Liver (tissue), 9 donors: Measurements from ENCODE around the gene SOX2. TPM values are rescaled to one million over a fixed set of nuclear protein-coding genes. Genes with fewer than 3 reads are reported as not detected.

Experiments used
- DNase-seq: peaks from one replicate; pipeline ENCODE4 v3.0.0-alpha.2; 2017; ENCODE audit warnings: low spot score
- H3K27ac ChIP-seq, 2 donors: one replicate each; pipeline ENCODE4 v1.7.0; 2013; ENCODE audit warnings: inconsistent platforms in 2 of 2, low read length in 2 of 2, control low read depth in 1 of 2, low read depth in 1 of 2, mild to moderate bottlenecking in 1 of 2
- H3K27me3 ChIP-seq, 4 donors: one replicate each; pipeline versions ENCODE4 v1.6.1 to v1.7.0; 2013; ENCODE audit warnings: low read length in 3 of 4, inconsistent platforms in 1 of 4, mild to moderate bottlenecking in 1 of 4, moderate library complexity in 1 of 4; ENCODE audit not compliant: control insufficient read depth in 4 of 4, insufficient read depth in 4 of 4
- H3K36me3 ChIP-seq, 4 donors: one replicate each; pipeline versions ENCODE4 v1.6.1 to v1.7.0; 2013; ENCODE audit warnings: low read length in 3 of 4, mild to moderate bottlenecking in 3 of 4, low read depth in 1 of 4, moderate library complexity in 1 of 4; ENCODE audit not compliant: control insufficient read depth in 4 of 4, insufficient read depth in 3 of 4
- H3K4me1 ChIP-seq, 4 donors: one replicate each; pipeline versions ENCODE4 v1.6.1 to v1.7.0; 2013; ENCODE audit warnings: low read length in 3 of 4, mild to moderate bottlenecking in 3 of 4, moderate library complexity in 1 of 4; ENCODE audit not compliant: control insufficient read depth in 4 of 4, insufficient read depth in 4 of 4
- H3K4me3 ChIP-seq, 3 donors: one replicate each; pipeline versions ENCODE4 v1.6.1 to v1.7.0; 2013; ENCODE audit warnings: low read length in 3 of 3, control low read depth in 1 of 3, low read depth in 1 of 3, mild to moderate bottlenecking in 1 of 3
- H3K9ac ChIP-seq, 2 donors: one replicate each; pipeline ENCODE4 v1.7.0; 2013; ENCODE audit warnings: low read length in 2 of 2, mild to moderate bottlenecking in 2 of 2, moderate library complexity in 2 of 2, control low read depth in 1 of 2, low read depth in 1 of 2
- H3K9me3 ChIP-seq, 4 donors: one replicate each; pipeline versions ENCODE4 v1.6.1 to v1.7.0; 2013; ENCODE audit warnings: low read length in 3 of 4; ENCODE audit not compliant: control insufficient read depth in 4 of 4
- ATF3 ChIP-seq: IDR thresholded peaks from 2 replicates; pipeline ENCODE4 v1.6.1; 2016; ENCODE audit warnings: antibody characterized with exemption
- EGR1 ChIP-seq, 2 donors: IDR thresholded peaks; 2 replicates each; pipeline ENCODE4 v1.6.1; 2016 to 2018; ENCODE audit warnings: antibody characterized with exemption in 2 of 2, low read depth in 2 of 2
- FOXA1 ChIP-seq: IDR thresholded peaks from 2 replicates; pipeline ENCODE4 v1.6.1; 2016; ENCODE audit warnings: antibody characterized with exemption
- FOXA2 ChIP-seq: IDR thresholded peaks from 2 replicates; pipeline ENCODE4 v1.6.1; 2016; ENCODE audit warnings: antibody characterized with exemption
- GABPA ChIP-seq, 2 donors: IDR thresholded peaks in 1 of 2; conservative IDR thresholded peaks in 1 of 2; 2 replicates each; pipeline ENCODE4 v1.6.1; 2016; ENCODE audit warnings: antibody characterized with exemption in 2 of 2, mild to moderate bottlenecking in 1 of 2, moderate library complexity in 1 of 2
- HNF4A ChIP-seq, 2 donors: conservative IDR thresholded peaks; 2 replicates each; pipeline ENCODE4 v1.6.1; 2016; ENCODE audit warnings: antibody characterized with exemption in 2 of 2, mild to moderate bottlenecking in 2 of 2
- HNF4G ChIP-seq: IDR thresholded peaks from 2 replicates; pipeline ENCODE4 v1.6.1; 2016; ENCODE audit warnings: antibody characterized with exemption
- JUND ChIP-seq, 2 donors: IDR thresholded peaks; 2 replicates each; pipeline ENCODE4 v1.6.1; 2016; ENCODE audit warnings: antibody characterized with exemption in 2 of 2
- NR2F2 ChIP-seq: IDR thresholded peaks from 2 replicates; pipeline ENCODE4 v1.6.1; 2016; ENCODE audit warnings: antibody characterized with exemption
- RAD21 ChIP-seq, 2 donors: IDR thresholded peaks; 2 replicates each; pipeline ENCODE4 v1.6.1; 2016; ENCODE audit warnings: antibody characterized with exemption in 2 of 2, mild to moderate bottlenecking in 2 of 2
- YY1 ChIP-seq: IDR thresholded peaks from 2 replicates; pipeline ENCODE4 v1.6.1; 2016; ENCODE audit warnings: antibody characterized with exemption, mild to moderate bottlenecking
- ZBTB33 ChIP-seq: IDR thresholded peaks from 2 replicates; pipeline ENCODE4 v1.6.1; 2016; ENCODE audit warnings: antibody characterized with exemption
- WGBS: extraction: QIAGEN DNeasy Blood & Tissue Kit; methylation state at CpG from one replicate; pipeline ENCODE4 v1.1.7; 2013; 5-methylcytosine and 5-hydroxymethylcytosine counted together
- polyA plus RNA-seq, 2 donors: library from polyadenylated mRNA; stranded (reverse) in 1 of 2; unstranded in 1 of 2; fragments of 200-250 nt in 1 of 2; fragments of >200 nt in 1 of 2; fragmentation: Nextera tagmentation in 1 of 2; extraction: Ambion mirVana in 1 of 2; gene quantifications; one replicate each; pipeline versions ENCODE4 v1.2.1 to v1.2.3, GENCODE V29; 2013 to 2015
- total RNA-seq, 2 donors: library from RNA; depleted of rRNA; stranded (reverse); fragments of >200 nt; gene quantifications; one replicate each; pipeline ENCODE4 v1.2.3, GENCODE V29; 2014
- TF ChIP-seq, protein P1 (sequence below): IDR thresholded peaks from 2 replicates; pipeline ENCODE4 v1.6.1; 2016; ENCODE audit warnings: antibody characterized with exemption, mild to moderate bottlenecking
- TF ChIP-seq, protein P2 (sequence below): fragments of 150-350 bp; IDR thresholded peaks from 2 replicates; pipeline ENCODE4 v1.5.1; 2017; ENCODE audit warnings: improper control_type of control experiment, low read depth, low read length; ENCODE audit not compliant: missing input control
- donor health status: healthy.
- donor health status: healthy.
- donor health status: healthy.
- donor health status: healthy.
- donor health status: healthy.

The SOX2 gene
- total and polyA plus RNA-seq, 4 donors: 0.02 TPM; not detected in 3

DNA sequence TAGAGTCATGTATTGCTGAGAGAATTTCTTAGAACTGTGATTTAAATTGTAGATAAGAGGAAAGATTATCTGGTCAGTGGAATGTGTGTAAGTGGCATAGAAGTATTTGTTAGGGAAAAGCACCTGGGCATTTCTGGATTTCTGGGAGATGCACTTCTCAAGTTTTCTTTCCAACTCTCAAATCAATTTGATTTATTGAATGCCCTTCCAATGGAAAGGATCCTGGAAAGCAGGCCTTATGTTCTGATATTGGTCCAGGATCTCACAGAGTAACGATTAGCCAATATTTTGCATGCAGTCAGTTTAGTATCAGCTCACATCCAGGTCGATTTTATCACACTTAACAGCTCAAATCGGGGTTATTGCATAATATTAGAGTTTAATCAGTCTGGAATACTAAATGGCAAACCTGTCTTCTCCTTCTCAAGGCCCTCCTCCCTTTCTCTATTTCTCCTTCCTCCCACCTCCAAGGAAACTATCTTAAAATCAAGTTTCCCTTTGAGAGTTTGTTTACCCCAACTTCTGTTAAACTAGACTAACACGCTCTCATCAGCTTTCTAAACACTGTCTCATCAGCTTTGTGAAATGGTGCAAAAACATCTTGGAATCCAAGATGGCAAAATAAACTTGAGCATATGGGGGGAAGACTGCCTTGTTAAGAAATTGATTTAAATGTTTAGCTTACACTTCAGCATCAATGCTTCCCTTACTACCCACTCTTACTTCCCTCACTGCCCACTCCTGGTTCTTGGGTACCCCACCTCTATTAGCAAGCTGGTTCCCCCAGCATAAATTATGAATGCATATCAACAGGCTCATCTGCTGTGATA, 9.5 kb downstream of the SOX2 start:
- TF ChIP-seq ZBTB33: no peak
- no peak for TF ChIP-seq FOXA2
- TF ChIP-seq NR2F2: no peak
- no peak for TF ChIP-seq GABPA (IDR thresholded peaks at IDR 0.05 in 1 of 2, conservative IDR thresholded peaks at IDR 0.05 in 1 of 2)
- TF ChIP-seq HNF4G: no peak
- TF ChIP-seq, protein P1, sequence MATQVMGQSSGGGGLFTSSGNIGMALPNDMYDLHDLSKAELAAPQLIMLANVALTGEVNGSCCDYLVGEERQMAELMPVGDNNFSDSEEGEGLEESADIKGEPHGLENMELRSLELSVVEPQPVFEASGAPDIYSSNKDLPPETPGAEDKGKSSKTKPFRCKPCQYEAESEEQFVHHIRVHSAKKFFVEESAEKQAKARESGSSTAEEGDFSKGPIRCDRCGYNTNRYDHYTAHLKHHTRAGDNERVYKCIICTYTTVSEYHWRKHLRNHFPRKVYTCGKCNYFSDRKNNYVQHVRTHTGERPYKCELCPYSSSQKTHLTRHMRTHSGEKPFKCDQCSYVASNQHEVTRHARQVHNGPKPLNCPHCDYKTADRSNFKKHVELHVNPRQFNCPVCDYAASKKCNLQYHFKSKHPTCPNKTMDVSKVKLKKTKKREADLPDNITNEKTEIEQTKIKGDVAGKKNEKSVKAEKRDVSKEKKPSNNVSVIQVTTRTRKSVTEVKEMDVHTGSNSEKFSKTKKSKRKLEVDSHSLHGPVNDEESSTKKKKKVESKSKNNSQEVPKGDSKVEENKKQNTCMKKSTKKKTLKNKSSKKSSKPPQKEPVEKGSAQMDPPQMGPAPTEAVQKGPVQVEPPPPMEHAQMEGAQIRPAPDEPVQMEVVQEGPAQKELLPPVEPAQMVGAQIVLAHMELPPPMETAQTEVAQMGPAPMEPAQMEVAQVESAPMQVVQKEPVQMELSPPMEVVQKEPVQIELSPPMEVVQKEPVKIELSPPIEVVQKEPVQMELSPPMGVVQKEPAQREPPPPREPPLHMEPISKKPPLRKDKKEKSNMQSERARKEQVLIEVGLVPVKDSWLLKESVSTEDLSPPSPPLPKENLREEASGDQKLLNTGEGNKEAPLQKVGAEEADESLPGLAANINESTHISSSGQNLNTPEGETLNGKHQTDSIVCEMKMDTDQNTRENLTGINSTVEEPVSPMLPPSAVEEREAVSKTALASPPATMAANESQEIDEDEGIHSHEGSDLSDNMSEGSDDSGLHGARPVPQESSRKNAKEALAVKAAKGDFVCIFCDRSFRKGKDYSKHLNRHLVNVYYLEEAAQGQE: no peak
- TF ChIP-seq RAD21 (IDR thresholded peaks at IDR 0.05): no peak
- TF ChIP-seq JUND (IDR thresholded peaks at IDR 0.05): no peak
- TF ChIP-seq EGR1 (IDR thresholded peaks at IDR 0.05; ENCODE audit: low read depth in 2 of 2): no peak
- TF ChIP-seq, protein P2, sequence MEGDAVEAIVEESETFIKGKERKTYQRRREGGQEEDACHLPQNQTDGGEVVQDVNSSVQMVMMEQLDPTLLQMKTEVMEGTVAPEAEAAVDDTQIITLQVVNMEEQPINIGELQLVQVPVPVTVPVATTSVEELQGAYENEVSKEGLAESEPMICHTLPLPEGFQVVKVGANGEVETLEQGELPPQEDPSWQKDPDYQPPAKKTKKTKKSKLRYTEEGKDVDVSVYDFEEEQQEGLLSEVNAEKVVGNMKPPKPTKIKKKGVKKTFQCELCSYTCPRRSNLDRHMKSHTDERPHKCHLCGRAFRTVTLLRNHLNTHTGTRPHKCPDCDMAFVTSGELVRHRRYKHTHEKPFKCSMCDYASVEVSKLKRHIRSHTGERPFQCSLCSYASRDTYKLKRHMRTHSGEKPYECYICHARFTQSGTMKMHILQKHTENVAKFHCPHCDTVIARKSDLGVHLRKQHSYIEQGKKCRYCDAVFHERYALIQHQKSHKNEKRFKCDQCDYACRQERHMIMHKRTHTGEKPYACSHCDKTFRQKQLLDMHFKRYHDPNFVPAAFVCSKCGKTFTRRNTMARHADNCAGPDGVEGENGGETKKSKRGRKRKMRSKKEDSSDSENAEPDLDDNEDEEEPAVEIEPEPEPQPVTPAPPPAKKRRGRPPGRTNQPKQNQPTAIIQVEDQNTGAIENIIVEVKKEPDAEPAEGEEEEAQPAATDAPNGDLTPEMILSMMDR: no peak
- no peak for TF ChIP-seq ATF3
- TF ChIP-seq YY1: no peak
- TF ChIP-seq FOXA1: no peak
- Histone ChIP-seq H3K27ac (no peak overlapping the region), H3K9me3 (peaks cover 0 to 9% (median 0%) of the 10 kb centered on the region in 4 donors), H3K4me3 (no peak overlapping the region), H3K27me3 (peaks cover 12 to 55% (median 26%) of the 10 kb centered on the region in 4 donors), H3K9ac (no peak overlapping the region), H3K36me3 (no peaks in the 10 kb centered on the region), H3K4me1 (peaks cover 0 to 3% (median 1%) of the 10 kb centered on the region in 4 donors)
- no peak for DNase-seq
- WGBS: 32% methylated on average over 4 of the region's 4 CpGs

DNA sequence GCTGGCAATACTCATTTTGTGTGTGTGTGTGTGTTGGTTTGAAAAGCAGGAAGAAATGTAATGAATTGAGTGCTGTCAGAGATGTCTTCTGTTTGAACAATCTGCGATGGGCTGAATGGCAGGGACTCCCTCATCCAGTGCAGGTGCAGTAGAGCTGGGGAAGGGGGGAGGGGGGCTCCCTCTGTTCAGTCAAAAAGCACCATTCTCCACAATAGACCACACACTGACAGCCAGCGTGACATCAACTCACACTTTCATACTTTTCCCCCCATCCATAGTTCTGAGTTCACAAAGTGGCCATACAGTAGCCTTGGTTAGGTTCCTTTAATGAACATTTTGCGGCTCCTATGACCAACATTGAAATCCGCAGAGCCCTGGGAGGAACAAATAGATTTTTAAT, 10.4 kb downstream of the SOX2 start:
- peaks cover 0 to 9% (median 0%) of the 10 kb centered on the region in 4 donors for H3K9me3 ChIP-seq
- H3K4me3 ChIP-seq: no peak overlapping the region
- no peaks in the 10 kb centered on the region for H3K36me3 ChIP-seq
- no peak for TF ChIP-seq ATF3
- no peak for TF ChIP-seq FOXA1
- no peak for TF ChIP-seq GABPA (IDR thresholded peaks at IDR 0.05 in 1 of 2, conservative IDR thresholded peaks at IDR 0.05 in 1 of 2)
- no peak for TF ChIP-seq HNF4A (conservative IDR thresholded peaks at IDR 0.05)
- TF ChIP-seq HNF4G: no peak
- no peak for TF ChIP-seq NR2F2
- no peak for TF ChIP-seq EGR1 (IDR thresholded peaks at IDR 0.05; ENCODE audit: low read depth in 2 of 2)
- TF ChIP-seq RAD21 (IDR thresholded peaks at IDR 0.05): no peak
- no peak for TF ChIP-seq JUND (IDR thresholded peaks at IDR 0.05)
- peaks cover 7 to 11% (median 9%) of the 10 kb centered on the region in 4 donors for H3K4me1 ChIP-seq
- DNase-seq: no peak
- H3K27ac ChIP-seq: no peak overlapping the region
- WGBS: 21% methylated on average over 4 of the region's 4 CpGs
- H3K9ac ChIP-seq: no peak overlapping the region
- H3K27me3 ChIP-seq: peaks cover 12 to 50% (median 26%) of the 10 kb centered on the region in 4 donors
